Hematopoietic multipotent progenitor cell treated with erythropoietin and hydrocortisone succinate and interleukin-3 and kit ligand, for 17 days (in vitro differentiated cells): ENCODE data around the gene POMT2.
A peak's percentile ranks its signal among the peaks of the same experiment; 100 is the strongest.
"Not testable (repeated sequence)": the region's sequence is repeated elsewhere in the genome, so short reads cannot be mapped to it uniquely, and the experiment has no call there.

ENCODE experiments used
- DNase-seq: peaks from one replicate; pipeline ENCODE4 v3.0.0-alpha.2; 2015; ENCODE audit warnings: low spot score

The POMT2 gene, protein sequence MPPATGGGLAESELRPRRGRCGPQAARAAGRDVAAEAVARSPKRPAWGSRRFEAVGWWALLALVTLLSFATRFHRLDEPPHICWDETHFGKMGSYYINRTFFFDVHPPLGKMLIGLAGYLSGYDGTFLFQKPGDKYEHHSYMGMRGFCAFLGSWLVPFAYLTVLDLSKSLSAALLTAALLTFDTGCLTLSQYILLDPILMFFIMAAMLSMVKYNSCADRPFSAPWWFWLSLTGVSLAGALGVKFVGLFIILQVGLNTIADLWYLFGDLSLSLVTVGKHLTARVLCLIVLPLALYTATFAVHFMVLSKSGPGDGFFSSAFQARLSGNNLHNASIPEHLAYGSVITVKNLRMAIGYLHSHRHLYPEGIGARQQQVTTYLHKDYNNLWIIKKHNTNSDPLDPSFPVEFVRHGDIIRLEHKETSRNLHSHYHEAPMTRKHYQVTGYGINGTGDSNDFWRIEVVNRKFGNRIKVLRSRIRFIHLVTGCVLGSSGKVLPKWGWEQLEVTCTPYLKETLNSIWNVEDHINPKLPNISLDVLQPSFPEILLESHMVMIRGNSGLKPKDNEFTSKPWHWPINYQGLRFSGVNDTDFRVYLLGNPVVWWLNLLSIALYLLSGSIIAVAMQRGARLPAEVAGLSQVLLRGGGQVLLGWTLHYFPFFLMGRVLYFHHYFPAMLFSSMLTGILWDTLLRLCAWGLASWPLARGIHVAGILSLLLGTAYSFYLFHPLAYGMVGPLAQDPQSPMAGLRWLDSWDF

DNA sequence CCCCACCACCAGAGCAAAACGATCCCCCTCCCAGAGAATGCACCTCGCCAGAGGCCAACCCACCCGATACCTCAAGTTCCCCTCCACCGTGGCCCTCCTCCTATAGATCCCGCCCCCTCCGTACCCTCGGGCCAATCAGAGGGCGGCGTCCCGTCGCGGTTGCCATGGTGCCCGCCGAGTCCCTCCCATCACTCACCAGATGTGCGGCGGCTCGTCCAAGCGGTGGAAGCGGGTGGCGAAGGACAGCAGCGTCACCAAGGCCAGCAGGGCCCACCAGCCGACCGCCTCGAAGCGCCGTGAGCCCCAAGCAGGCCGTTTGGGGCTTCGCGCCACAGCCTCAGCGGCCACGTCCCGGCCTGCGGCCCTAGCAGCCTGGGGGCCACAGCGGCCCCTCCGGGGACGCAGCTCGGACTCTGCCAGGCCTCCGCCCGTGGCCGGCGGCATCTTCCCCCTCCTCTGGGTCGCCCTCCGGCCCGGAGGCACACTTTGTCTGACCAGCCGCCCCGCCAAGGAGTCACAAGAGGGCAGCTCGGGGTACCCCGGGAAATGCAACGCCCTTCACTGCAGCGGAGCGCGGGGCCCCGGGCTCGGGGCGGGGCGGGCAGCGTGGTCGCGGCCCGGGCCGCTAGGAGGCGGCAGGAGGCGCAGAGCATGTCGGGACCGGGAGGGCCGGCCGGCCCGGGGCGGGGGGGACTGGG is at the start of gene POMT2:
Gene POMT2, minus strand, starts transcription at position 646 of the 698 bp plus-strand sequence. Its CDS starts 202 bp downstream, at position 444.
- DNase-seq = peak; percentile 93

DNA sequence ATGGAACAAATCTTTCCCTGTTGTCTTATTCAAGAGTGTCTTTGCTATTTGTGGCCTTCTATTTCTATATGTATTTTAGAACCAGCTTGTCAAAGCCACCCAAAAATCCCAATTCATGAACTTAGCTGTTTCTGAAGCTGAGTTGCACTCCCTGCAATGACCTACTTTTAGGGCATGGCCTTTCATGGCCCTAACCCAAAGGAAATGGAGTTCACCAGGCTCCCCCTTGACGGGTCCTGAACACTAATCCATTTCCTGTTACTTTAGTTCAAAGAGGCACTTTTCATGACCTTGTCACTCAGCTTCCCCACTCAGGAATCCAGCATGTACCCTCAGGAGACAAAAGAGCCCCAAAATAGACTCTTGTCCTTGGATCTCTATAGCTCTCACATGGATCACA is 48.6 kb upstream of the POMT2 start:
- no peak for DNase-seq

DNA sequence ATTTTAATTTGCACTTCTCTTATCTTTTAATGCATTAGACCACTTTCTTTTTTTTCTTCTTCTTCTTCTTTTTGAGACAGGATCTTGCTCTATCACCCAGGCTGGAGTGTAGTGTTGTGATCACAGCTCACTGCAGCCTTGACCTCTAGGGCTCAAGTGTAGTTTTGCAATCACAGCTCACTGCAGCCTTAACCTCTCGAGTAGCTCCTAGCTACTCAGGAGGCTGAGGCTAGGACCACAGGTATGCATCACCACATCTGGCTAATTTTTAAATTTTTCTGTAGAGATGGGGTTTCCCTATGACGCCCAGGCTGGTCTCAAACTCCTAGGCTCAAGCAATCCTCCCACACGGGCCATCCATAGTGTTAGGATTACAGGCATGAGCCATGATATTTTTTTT is 43.5 kb upstream of the POMT2 start:
- no peak for DNase-seq

DNA sequence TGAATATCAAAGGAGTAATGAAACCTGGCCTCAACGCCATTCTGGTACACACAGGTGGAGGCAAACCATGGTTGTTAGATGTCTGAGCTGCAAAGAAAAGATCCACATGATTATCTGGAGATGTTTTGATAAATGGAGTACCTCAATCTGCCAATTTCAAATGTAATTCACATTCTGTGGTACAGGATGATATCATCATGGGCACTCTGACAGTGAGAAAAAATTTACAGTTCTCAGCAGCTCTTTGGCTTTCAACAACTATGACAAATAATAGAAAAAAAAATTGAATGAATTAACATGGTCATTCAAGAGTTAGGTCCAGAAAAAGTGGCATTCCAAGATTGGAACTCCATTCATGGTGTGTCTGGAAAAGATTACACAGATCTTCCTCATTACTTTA is 38.9 kb upstream of the POMT2 start:
- DNase-seq = no peak

DNA sequence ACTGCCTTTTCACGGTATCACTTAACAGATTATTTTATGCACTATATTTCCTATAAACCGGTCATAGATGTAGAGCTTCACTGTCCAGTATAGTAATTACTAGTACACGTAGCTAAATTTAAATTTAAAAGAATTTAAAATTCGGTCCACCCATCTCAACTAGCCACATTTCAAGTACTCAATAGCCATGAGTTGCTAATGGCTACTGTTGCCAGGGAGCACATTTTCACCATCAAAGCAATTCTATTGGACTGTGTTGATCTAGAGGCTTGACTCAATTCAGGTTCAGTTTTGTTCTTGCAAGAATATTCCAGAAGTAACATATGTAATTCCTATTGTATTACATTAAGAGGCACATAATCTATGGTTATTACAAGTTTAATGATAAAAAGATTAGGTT is 36.2 kb upstream of the POMT2 start:
- no peak for DNase-seq

DNA sequence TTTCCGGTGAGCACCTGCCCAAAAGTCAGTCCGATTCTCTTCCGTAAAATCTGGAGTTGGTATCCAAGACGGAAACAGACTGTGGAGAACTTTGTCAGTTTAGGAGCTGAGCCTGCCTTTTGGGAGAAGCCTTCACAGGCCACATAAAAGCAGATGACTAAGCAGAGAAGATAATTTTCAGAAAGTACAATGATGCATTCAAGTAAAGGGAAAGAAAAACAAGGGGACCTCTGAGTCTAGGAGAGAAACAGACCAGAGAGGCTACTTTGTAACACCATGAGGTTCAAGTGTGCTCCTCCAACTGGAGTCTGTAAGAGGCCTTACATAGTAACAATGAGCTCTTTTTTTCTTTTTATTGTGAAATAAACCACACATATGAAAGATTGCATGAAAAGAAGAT is 35.1 kb upstream of the POMT2 start:
- no peak for DNase-seq

DNA sequence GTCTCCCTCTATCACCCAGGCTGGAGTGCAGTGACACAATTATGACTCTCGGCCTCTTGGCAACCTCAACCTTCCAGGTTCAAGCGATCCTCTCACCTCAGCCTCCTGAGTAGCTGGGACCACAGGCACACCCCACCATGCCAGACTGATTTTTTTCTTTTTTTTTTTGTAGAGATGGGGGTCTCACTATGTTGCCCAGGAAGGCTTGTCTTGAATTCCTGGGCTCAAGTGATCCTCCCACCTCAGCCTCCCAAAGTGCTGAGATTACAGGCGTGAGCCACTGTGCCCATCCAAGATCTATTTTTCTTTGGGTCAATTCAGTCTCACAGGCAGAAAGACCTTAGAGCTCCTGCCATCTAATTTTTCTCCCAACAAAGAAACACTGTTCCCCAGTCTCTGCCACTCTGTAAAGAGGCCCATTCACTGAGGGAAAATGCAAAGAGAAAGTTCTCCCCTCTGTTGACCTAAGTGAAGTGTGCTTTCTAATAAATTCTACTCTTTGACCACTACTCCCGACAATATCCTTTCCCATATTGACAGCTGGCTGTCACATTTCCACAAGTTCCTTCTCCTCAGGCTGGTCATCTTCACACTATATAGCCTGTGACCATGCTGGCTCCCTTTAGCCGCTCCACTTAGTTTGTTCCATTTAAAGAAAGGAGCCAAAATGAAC is 32.9 kb upstream of the POMT2 start:
- no peak for DNase-seq

DNA sequence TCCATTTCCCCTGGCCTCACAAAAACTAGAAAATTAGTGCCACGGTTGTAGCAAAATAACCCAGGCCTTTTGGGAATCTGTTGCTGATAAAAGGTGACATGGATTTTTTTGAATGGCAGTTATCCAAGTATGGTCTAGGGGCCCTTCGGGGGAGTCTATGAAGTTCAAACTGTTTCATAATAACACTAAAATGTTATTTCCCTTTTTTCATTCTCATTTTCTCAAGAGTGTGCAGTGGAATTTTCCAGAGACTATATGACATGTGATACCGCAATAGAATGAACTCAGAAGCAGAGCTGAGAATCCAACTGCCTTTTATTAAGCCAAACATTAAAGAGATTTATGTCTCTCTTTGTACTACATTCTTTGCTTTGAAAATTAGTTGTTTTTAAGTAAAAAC is 27.1 kb upstream of the POMT2 start:
- DNase-seq = no peak

DNA sequence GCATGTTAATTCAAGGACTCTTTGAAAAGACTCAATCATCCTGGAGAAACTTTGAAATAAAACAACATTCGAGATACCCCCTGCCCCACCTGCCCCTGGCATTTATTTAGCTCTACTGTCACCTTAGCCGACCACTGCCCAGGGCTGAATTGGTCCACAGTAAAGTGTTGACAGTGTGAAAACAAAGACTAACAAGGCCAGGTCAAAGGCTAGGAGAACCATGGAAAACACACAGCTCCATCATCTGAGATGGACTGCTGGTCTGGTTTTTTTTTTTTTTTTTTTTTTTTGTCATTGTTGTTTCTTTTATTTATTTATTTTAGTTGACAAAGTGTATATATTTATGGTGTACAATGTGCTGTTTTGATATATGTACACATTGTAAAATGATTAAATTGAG is 25.8 kb upstream of the POMT2 start:
- no peak for DNase-seq

DNA sequence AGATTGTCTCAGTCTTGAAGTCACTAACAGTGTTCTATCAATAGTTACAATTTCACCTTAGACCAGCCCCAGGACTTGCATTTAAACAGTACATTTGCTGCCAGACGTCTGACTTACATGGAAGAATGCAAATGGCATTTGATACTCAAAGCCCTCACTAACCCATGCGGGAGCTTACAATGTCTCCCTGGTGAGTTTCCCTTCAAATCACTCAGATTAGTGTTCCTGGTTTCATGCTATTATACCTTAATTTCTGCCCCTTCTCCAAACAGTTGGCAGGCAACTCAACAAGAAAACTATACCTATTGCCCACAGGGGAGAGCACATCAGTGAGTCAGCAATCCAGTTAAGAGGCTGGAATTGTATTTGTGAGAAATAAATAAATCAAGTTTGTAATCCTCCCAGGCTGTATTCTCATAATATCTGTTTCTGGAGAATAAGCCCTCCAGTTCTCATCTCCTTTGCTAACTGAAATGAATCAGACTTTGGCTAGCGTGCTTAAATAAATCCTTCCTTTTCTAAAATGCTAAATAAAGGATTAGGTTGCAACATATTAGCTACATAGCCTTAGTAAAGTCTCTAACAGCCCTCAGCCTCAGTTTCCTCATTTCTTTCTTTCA is 23.8 kb upstream of the POMT2 start:
- no peak for DNase-seq

DNA sequence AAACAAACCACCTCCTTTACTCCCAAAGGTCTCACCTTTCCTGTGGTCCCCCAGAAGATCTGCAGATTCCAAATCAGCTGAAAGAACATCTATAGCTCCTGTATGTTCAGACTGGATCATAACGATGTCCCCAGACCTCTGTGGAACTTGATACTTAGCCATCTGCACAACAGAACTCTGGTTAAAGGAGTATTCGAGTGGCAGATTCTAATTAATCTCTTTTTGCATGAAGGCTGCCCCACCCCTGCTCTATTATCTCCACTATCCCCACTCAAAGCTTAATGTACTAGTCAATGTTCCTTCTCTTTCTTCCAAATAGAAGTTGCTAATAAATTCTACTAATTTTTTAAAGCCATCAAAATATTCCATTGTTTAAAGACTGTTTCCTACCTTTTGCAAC is 23.0 kb upstream of the POMT2 start:
- DNase-seq = no peak

DNA sequence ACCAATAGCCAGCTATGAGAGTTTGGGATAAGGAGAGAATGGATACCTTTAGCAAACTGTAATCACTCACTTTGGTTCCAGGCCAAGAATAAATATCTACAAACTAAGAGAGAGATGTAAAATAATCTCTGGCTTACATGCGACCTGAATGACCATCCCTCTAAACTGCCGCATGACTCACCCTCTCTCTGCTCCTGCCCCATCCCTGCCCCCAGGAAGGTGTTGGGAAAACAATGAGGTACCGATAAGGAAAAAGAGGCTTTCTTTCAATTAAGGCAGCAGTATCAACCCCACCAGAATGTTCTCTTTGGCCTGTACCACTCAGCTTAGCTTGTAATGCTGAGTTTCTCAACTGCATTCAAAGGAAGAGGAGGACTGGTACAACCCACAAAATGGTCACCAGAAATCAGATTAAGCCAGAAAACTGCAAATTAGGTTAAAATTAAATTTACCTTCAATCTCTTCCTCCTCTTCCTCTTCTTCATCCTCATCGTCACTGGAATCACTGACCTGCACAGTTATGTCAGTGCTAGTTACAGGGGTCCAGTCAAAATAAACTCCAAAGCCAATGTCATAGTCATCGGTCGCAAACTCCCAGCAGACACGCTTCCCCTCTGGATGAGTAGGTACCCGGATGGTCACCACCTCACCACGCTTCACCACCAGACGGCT is 22.2 kb upstream of the POMT2 start:
- no peak for DNase-seq

DNA sequence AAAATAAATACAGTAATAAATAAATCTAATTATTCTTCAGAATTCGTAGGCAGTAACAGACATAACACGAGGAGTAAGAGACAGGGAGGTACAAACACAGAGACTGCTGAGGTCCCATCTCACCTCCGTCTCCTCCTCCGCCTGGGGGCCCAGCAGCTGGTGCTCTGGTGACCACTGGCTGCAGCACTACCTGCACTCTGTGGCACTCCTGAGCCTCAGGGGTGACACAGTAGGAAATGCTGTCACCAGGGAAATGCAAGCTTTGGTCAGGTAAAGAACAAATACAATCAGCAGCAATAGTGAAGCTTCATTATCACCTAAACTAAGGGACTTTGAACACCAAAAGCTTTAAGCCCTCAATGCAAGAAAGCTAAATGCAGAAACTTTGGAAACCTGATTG is 19.7 kb upstream of the POMT2 start:
- DNase-seq = no peak

DNA sequence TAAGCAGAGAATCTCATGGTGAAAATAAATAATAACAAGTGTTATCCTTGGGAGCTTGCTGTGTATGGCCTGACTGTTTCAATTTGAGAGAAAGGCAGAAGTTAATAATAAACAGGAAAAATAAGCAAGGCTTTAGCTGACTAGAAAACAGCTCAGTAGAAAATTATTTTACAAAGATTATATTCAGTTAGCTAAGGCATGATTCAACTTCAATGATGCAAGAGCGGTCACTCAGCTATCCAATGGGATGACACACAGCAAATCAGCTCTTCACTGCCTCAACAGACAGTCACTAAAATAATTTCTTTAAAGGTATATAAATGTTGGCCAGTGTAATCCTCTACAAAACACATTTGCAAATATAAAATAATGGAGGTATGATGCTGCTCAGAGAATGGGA is 18.7 kb upstream of the POMT2 start:
- DNase-seq = no peak

DNA sequence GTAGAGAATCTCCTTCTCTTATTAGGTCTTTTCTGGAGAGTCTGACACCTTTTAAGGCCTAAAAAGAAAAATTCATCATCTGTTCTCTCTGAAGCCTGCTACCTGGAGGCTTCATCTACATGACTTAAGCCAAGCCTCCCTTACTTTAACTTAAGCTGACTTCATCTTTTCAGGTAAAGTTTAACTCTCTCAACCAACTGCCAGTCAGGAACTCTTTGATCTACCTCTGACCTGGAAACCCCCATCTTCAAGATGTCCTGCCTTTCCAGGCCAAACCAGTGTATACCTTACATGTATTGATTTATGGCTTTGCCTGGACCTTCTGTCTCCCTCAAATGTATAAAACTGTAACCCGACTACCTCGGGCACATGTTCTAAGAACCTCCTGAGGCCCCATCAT is 17.6 kb upstream of the POMT2 start:
- DNase-seq = no peak

DNA sequence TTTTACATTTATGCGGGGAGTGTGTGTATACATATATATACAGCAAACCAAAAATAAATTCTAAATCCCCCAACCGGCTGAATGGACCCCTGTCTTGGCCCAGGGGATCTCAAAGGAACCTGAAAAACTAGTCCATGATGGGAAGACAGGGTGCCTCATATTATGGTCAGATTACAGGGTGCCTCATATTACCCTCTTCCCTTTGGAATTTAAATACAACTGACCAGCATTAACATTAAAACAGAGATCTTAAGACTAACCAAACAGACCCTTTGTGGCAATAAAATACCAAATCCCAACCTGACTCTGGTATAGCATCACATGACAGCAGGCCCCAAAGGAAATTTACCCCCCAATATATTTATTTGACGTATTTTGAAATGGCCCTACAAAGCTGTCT is 17.2 kb upstream of the POMT2 start:
- no peak for DNase-seq

DNA sequence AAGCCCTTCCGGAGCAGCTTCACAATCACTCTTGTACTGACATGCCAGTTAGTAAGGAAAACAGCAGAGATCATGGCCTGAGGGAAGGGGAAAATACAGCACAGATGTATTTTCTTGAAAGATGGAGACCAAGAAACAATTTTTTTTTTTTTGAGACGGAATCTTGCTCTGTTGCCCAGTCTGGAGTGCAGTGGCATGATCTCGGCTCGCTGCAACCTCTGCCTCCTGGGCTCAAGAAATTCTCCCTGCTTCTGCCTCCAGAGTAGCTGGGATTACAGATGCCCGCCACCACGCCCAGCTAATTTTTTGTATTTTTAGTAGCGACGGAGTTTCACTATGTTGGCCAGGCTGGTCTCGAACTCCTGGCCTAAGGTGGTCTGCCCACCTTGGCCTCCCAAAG is 16.6 kb upstream of the POMT2 start:
- DNase-seq = not testable (repeated sequence)

DNA sequence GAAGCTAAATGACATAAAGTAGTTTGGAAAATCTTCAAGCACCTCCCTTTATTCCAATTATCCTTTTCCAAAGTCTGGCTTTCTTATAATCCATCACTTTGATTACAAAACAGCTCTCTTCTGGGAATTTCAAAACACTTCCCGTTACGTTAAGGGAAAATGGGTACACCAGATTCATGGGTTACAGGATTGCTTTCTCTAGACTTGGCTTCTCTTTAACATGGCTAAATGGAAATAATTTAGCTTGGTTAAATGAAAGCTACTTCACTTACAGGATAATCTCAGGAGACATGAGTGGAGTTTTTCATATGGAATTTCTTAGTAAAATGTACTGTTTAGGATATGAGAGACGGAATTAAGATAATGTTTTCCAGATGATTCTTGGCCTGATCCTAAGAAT is 14.9 kb upstream of the POMT2 start:
- no peak for DNase-seq

DNA sequence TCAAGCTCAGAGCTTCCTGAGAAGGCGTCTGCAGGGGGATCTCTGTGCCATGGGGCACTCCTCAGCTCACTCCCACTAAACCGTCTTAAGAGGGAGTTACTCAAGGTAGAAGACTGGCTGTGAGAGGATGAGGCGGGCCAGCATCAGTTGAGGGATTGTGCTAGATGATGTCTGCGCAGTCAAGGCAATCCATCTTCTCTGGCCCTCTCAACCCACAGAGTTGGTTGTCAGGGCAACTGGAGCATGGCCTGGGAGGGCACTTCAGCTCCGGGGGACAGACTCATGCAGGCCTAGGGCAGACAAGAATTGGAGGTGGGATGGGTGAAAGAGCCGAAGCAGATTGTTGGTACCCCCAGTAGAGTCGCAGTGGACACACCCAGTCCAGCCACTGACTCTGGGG is 9.2 kb upstream of the POMT2 start:
- no peak for DNase-seq

DNA sequence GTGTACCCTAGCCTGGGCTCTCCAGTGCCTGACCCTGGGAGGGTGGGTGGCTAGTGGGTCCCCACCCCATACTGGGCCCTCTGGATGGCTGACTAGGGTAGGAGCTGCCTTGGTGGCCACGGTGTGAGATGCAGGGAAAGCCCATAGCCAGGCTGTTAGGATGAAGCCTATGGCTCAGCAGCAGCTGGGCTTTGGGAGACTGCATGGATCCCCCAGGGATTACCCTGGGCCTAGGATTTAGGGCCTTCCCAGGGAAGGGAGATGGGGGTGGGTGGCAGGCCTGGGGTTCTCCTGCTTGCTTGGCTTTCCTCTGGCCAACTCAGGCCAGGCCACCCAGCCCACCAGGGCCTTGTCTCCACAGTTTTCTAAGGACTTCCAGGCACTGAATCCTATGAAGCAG is 6.4 kb upstream of the POMT2 start:
- DNase-seq = no peak

DNA sequence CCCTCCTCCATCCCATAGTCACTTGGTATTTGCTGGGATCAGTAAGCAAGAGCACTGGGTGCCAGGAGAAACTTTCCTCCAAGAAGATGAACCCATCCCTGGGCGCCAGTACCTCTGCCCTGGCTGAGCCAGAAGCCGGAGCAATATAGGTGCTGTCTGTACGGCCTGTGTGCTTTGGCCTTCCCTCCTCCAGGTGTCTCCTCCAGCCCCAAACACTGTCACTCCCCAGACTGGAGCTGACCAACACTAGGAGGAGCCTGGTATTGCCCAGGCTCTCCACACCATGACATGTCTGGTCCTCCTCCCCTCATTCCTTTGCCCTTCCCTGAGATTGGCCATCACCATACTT is 5.0 kb upstream of the POMT2 start:
- DNase-seq = no peak
